ENCODE measurements around the gene DCLK2.

The DCLK2 gene

DNA sequence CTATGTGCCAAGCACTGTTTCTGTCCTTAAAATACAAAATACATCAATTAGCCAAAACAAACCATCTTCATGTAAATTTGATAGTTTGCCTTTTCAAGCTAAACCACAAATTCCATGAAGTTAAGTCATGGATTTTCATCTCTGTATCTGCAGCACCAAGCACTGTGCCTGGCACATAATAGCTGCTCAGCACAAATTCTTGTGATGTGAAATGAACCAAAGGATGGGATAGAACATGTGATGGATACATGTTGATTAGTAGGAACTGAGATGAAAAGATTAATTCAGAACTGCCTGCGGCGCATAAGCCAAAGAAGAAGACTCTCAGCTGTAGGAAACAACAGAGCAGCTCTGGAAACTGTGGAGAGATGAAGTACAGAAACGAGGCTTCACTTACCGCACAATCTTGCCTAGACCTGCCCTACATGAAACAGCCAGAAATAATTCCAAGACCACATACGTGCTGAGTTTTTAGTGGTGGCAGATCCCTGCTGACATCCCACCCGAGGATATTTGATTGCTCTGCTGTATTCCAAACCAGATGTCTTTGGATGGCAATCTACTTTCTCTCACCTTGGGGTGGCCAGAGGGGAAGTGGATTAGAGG is 40.9 kb upstream of the DCLK2 start:
- no peak overlapping the region for H2BK120ac ChIP-seq (ENCODE audit: low read depth, low read length)
- H3K4me1 ChIP-seq (ENCODE audit: control insufficient read depth, insufficient read depth, low read depth, low read length), result peaks cover 2% of the 10 kb centered on the region
- H3K9me3 ChIP-seq (ENCODE audit: control insufficient read depth, low read length), result no peaks in the 10 kb centered on the region
- no peak overlapping the region for H2AFZ ChIP-seq (ENCODE audit: low read depth, low read length)
- H2BK5ac ChIP-seq (ENCODE audit: low read depth, low read length, poor library complexity, severe bottlenecking), result no peak overlapping the region
- 92% methylated on average over 6 of the region's 6 CpGs for WGBS
- no peak overlapping the region for H3K18ac ChIP-seq (ENCODE audit: low read depth in 1 of 2, low read length in 2 of 2)
- H3K79me1 ChIP-seq (replicated peaks; ENCODE audit: low read length, poor library complexity, severe bottlenecking), result no peaks in the 10 kb centered on the region
- H2BK15ac ChIP-seq (ENCODE audit: low read depth, poor library complexity, severe bottlenecking), result no peak overlapping the region
- H3K4ac ChIP-seq (ENCODE audit: low read depth in 1 of 2, low read length in 2 of 2), result no peak overlapping the region
- no peak overlapping the region for H3K4me3 ChIP-seq (ENCODE audit: insufficient read depth in 1 of 2, low read depth in 1 of 2, low read length in 2 of 2)
- no peak overlapping the region for H4K8ac ChIP-seq (ENCODE audit: low read length)
- DNase-seq, result no peak
- no peak overlapping the region for H3K9ac ChIP-seq (ENCODE audit: low read length)
- H3K4me2 ChIP-seq (ENCODE audit: low read length, poor library complexity, severe bottlenecking), result no peak overlapping the region
- H3K23ac ChIP-seq (ENCODE audit: low read length in 2 of 2), result no peak overlapping the region
- H2AK5ac ChIP-seq (ENCODE audit: low read length, severe bottlenecking), result no peak overlapping the region
- no peak overlapping the region for H3K27ac ChIP-seq (ENCODE audit: low read length, poor library complexity, severe bottlenecking)
- peaks cover 0 to 4% of the 10 kb centered on the region in 2 experiments for H3K27me3 ChIP-seq (ENCODE audit: control insufficient read depth in 1 of 2, insufficient read depth in 1 of 2, low read length in 2 of 2)
- no peak overlapping the region for H2BK12ac ChIP-seq (ENCODE audit: low read length in 2 of 2)
- no peak overlapping the region for H3K14ac ChIP-seq (ENCODE audit: low read length in 2 of 2)
- no peak overlapping the region for H4K91ac ChIP-seq (ENCODE audit: low read length)
- H3K36me3 ChIP-seq (ENCODE audit: control insufficient read depth in 1 of 2, insufficient read depth in 2 of 2, low read depth in 1 of 2, low read length in 2 of 2), result no peaks in the 10 kb centered on the region

DNA sequence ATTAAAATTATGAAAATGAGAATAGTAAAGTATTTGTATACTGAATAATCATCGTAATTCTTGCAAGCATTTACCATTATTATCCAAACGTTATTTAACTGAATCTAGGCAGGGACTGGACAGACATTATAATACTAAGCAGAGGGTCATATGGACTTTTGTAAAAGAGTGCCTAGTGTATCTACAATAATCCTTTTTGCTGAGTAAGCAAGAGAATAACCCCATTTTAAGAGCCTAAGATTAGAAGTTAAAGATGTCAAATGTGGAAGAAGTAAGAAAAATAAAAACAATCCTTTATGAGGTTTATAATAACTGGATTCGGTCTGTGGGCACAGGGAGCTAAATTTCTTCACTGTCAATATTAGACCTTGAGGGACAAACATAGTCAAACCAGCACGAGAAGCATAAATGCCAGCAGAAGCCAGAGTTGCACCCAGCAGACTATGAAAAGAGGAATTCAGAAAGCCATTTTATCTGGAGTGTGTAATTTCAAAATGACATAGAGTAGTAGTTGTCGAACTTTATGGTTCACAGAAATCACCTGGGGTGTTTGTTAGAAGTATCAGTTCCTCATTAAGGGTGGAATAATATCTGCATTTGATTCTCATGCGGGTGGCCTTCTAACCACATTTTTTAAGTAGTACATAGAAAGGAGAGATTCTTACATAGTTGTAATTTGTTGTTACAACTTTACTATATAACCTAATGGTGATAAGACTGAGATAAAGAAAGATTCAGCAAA is 39.7 kb upstream of the DCLK2 start:
- Histone ChIP-seq H3K9ac (ENCODE audit: low read length) (no peak overlapping the region), H2AK5ac (ENCODE audit: low read length, severe bottlenecking) (no peak overlapping the region), H3K79me1 (replicated peaks; ENCODE audit: low read length, poor library complexity, severe bottlenecking) (no peaks in the 10 kb centered on the region), H4K91ac (ENCODE audit: low read length) (no peak overlapping the region), H3K14ac (ENCODE audit: low read length in 2 of 2) (no peak overlapping the region), H2AFZ (ENCODE audit: low read depth, low read length) (no peak overlapping the region), H3K27me3 (ENCODE audit: control insufficient read depth in 1 of 2, insufficient read depth in 1 of 2, low read length in 2 of 2) (peaks cover 0 to 4% of the 10 kb centered on the region in 2 experiments), H2BK12ac (ENCODE audit: low read length in 2 of 2) (no peak overlapping the region), H2BK15ac (ENCODE audit: low read depth, poor library complexity, severe bottlenecking) (no peak overlapping the region), H3K18ac (ENCODE audit: low read depth in 1 of 2, low read length in 2 of 2) (no peak overlapping the region), H3K9me3 (ENCODE audit: control insufficient read depth, low read length) (no peaks in the 10 kb centered on the region), H3K27ac (ENCODE audit: low read length, poor library complexity, severe bottlenecking) (no peak overlapping the region), H3K4ac (ENCODE audit: low read depth in 1 of 2, low read length in 2 of 2) (no peak overlapping the region), H3K23ac (ENCODE audit: low read length in 2 of 2) (no peak overlapping the region), H3K4me3 (ENCODE audit: insufficient read depth in 1 of 2, low read depth in 1 of 2, low read length in 2 of 2) (no peak overlapping the region), H3K4me2 (ENCODE audit: low read length, poor library complexity, severe bottlenecking) (no peak overlapping the region), H4K8ac (ENCODE audit: low read length) (no peak overlapping the region), H2BK5ac (ENCODE audit: low read depth, low read length, poor library complexity, severe bottlenecking) (no peak overlapping the region), H3K4me1 (ENCODE audit: control insufficient read depth, insufficient read depth, low read depth, low read length) (peaks cover 2% of the 10 kb centered on the region), H2BK120ac (ENCODE audit: low read depth, low read length) (no peak overlapping the region), H3K36me3 (ENCODE audit: control insufficient read depth in 1 of 2, insufficient read depth in 2 of 2, low read depth in 1 of 2, low read length in 2 of 2) (no peaks in the 10 kb centered on the region)
- no peak for DNase-seq
- WGBS, result 94% methylated on average over 3 of the region's 6 CpGs

DNA sequence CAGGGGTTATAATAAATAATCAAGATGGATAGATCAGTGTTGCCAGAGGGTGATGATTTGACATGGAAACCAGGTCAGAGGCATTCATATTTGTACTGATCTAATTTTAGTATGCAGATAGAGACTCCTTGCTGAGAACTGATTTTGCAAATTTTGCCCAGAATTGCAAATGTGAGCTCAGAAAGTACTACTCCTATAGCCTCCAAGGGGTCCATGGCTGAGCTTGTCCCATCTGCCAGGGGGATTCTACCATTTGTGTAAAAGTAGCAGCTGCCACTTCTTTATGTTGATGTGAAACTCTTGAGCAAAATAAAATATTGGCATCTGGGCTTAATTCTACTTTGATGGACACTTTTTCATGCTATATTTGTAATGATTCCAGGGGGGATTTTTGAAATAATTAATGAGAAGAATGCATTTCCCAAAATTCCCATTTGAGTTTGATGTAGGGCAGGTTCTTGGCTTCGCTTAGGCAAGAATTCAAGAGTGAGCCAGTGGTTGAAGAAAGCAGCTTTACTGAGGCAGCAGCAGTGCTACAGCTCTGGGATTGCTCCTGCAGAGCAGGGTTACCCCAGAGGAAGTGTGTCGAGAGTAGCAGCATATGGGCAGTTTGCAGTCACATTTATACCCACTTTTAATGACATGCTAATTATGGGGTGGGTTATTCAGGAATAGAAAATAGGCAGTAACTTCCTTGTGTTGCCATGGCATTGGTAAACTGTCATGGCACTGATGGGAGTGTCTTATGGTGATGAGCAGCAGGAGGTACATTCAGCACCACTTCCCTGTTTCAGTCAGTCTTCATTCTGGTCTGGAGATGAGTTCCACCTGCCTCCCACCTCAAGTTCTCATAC is 38.7 kb upstream of the DCLK2 start:
- Histone ChIP-seq H4K8ac (ENCODE audit: low read length) (no peak overlapping the region), H3K27me3 (ENCODE audit: control insufficient read depth in 1 of 2, insufficient read depth in 1 of 2, low read length in 2 of 2) (peaks cover 0 to 4% of the 10 kb centered on the region in 2 experiments), H3K79me1 (replicated peaks; ENCODE audit: low read length, poor library complexity, severe bottlenecking) (no peaks in the 10 kb centered on the region), H3K9ac (ENCODE audit: low read length) (no peak overlapping the region), H2BK120ac (ENCODE audit: low read depth, low read length) (no peak overlapping the region), H3K4me3 (ENCODE audit: insufficient read depth in 1 of 2, low read depth in 1 of 2, low read length in 2 of 2) (no peak overlapping the region), H3K14ac (ENCODE audit: low read length in 2 of 2) (no peak overlapping the region), H3K9me3 (ENCODE audit: control insufficient read depth, low read length) (no peaks in the 10 kb centered on the region), H2BK5ac (ENCODE audit: low read depth, low read length, poor library complexity, severe bottlenecking) (no peak overlapping the region), H2AFZ (ENCODE audit: low read depth, low read length) (no peak overlapping the region), H4K91ac (ENCODE audit: low read length) (no peak overlapping the region), H2BK12ac (ENCODE audit: low read length in 2 of 2) (no peak overlapping the region), H3K18ac (ENCODE audit: low read depth in 1 of 2, low read length in 2 of 2) (no peak overlapping the region), H3K4ac (ENCODE audit: low read depth in 1 of 2, low read length in 2 of 2) (no peak overlapping the region), H2BK15ac (ENCODE audit: low read depth, poor library complexity, severe bottlenecking) (no peak overlapping the region), H3K23ac (ENCODE audit: low read length in 2 of 2) (no peak overlapping the region), H3K4me1 (ENCODE audit: control insufficient read depth, insufficient read depth, low read depth, low read length) (no peaks in the 10 kb centered on the region), H2AK5ac (ENCODE audit: low read length, severe bottlenecking) (no peak overlapping the region), H3K36me3 (ENCODE audit: control insufficient read depth in 1 of 2, insufficient read depth in 2 of 2, low read depth in 1 of 2, low read length in 2 of 2) (no peaks in the 10 kb centered on the region), H3K4me2 (ENCODE audit: low read length, poor library complexity, severe bottlenecking) (no peak overlapping the region), H3K27ac (ENCODE audit: low read length, poor library complexity, severe bottlenecking) (no peak overlapping the region)
- 82% methylated on average over 1 of the region's 2 CpGs for WGBS
- no peak for DNase-seq

DNA sequence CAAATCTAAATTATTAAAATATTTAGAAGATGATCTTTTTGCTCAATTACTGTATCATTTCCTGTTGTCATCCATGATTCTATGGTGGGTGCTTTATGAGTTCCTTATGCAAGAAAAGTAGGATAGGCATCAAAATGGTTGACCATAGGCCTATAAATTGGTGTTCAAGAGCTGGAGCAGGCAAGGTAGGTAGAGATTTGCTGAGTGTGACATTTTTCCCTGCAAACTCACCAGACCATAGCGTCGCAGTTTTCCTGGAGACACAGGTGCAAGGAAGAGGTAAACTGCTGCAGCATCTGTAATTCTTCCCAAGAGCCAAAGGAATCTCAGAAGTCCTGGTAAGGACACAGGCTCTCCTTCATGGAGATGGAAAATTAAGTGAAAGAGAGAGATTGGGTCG is 33.7 kb upstream of the DCLK2 start:
- no peak overlapping the region for H3K4ac ChIP-seq (ENCODE audit: low read depth in 1 of 2, low read length in 2 of 2)
- no peaks in the 10 kb centered on the region for H3K9me3 ChIP-seq (ENCODE audit: control insufficient read depth, low read length)
- H2BK15ac ChIP-seq (ENCODE audit: low read depth, poor library complexity, severe bottlenecking), result no peak overlapping the region
- H3K79me1 ChIP-seq (replicated peaks; ENCODE audit: low read length, poor library complexity, severe bottlenecking), result no peaks in the 10 kb centered on the region
- no peak overlapping the region for H4K91ac ChIP-seq (ENCODE audit: low read length)
- no peak overlapping the region for H3K4me3 ChIP-seq (ENCODE audit: insufficient read depth in 1 of 2, low read depth in 1 of 2, low read length in 2 of 2)
- no peak overlapping the region for H2BK120ac ChIP-seq (ENCODE audit: low read depth, low read length)
- no peak for DNase-seq
- H2AFZ ChIP-seq (ENCODE audit: low read depth, low read length), result no peak overlapping the region
- H3K27me3 ChIP-seq (ENCODE audit: control insufficient read depth in 1 of 2, insufficient read depth in 1 of 2, low read length in 2 of 2), result no peaks in the 10 kb centered on the region
- H3K36me3 ChIP-seq (ENCODE audit: control insufficient read depth in 1 of 2, insufficient read depth in 2 of 2, low read depth in 1 of 2, low read length in 2 of 2), result no peaks in the 10 kb centered on the region
- H4K8ac ChIP-seq (ENCODE audit: low read length), result no peak overlapping the region
- H3K27ac ChIP-seq (ENCODE audit: low read length, poor library complexity, severe bottlenecking), result no peak overlapping the region
- H2AK5ac ChIP-seq (ENCODE audit: low read length, severe bottlenecking), result no peak overlapping the region
- 100% methylated on average over 2 of the region's 3 CpGs for WGBS
- H2BK5ac ChIP-seq (ENCODE audit: low read depth, low read length, poor library complexity, severe bottlenecking), result no peak overlapping the region
- no peak overlapping the region for H2BK12ac ChIP-seq (ENCODE audit: low read length in 2 of 2)
- H3K4me2 ChIP-seq (ENCODE audit: low read length, poor library complexity, severe bottlenecking), result no peak overlapping the region
- H3K4me1 ChIP-seq (ENCODE audit: control insufficient read depth, insufficient read depth, low read depth, low read length), result no peaks in the 10 kb centered on the region
- no peak overlapping the region for H3K23ac ChIP-seq (ENCODE audit: low read length in 2 of 2)
- H3K9ac ChIP-seq (ENCODE audit: low read length), result no peak overlapping the region
- H3K18ac ChIP-seq (ENCODE audit: low read depth in 1 of 2, low read length in 2 of 2), result no peak overlapping the region
- H3K14ac ChIP-seq (ENCODE audit: low read length in 2 of 2), result no peak overlapping the region
